Naive thymus-derived CD4-positive, alpha-beta T cell (primary cell): ENCODE measurements around the gene IHH. TPM values are rescaled to one million over a fixed set of nuclear protein-coding genes. Genes with fewer than 3 reads are reported as not detected.

ENCODE experiments used
- ATAC-seq: fragments of 150-1000 bp; cut with Tn5 transposase; 2 replicates; pipeline ENCODE4 v1.10.0; 2021; ENCODE audit warnings: mild to moderate bottlenecking, moderate library complexity
- CTCF ChIA-PET: fragments of 350-600 bp; sonication (Branson Sonifier 250); formaldehyde crosslinking; loops from one replicate; lab custom pipeline; 2021; ENCODE audit warnings: antibody characterized with exemption; lab: Charles Lee
- POLR2A ChIA-PET: fragments of 350-600 bp; sonication (Branson Sonifier 250); formaldehyde crosslinking; loops from one replicate; lab custom pipeline; 2021; ENCODE audit warnings: antibody characterized with exemption, inconsistent platforms; lab: Charles Lee
- DNase-seq, 9 donors: peaks; one replicate each; pipeline versions ENCODE4 v3.0.0 to v3.0.0-alpha.2; 2020 to 2022; ENCODE audit warnings: mixed read lengths in 1 of 9
- H3K27ac ChIP-seq: one replicate; pipeline ENCODE4 v1.7.0; 2013; ENCODE audit warnings: mild to moderate bottlenecking, low read depth, low read length, moderate library complexity
- H3K27me3 ChIP-seq, 2 donors: one replicate each; pipeline ENCODE4 v1.7.0; 2013; ENCODE audit warnings: low read length in 2 of 2, mild to moderate bottlenecking in 2 of 2, moderate library complexity in 2 of 2; ENCODE audit not compliant: control insufficient read depth in 2 of 2, insufficient read depth in 2 of 2
- H3K36me3 ChIP-seq, 3 experiments: 1 replicate in 2 of 3; 2 replicates in 1 of 3; pipeline ENCODE4 v1.7.0; 2013; ENCODE audit warnings: low read length in 3 of 3, mild to moderate bottlenecking in 3 of 3, moderate library complexity in 1 of 3; ENCODE audit not compliant: insufficient read depth in 3 of 3, control insufficient read depth in 2 of 3
- H3K4me1 ChIP-seq, 2 donors: one replicate each; pipeline ENCODE4 v1.7.0; 2013; ENCODE audit warnings: low read length in 2 of 2, mild to moderate bottlenecking in 2 of 2, moderate library complexity in 1 of 2; ENCODE audit not compliant: control insufficient read depth in 2 of 2, insufficient read depth in 2 of 2
- H3K4me3 ChIP-seq: 2 replicates; pipeline ENCODE4 v1.7.0; 2013; ENCODE audit warnings: mild to moderate bottlenecking, low read length
- H3K9me3 ChIP-seq, 3 experiments: 1 replicate in 2 of 3; 2 replicates in 1 of 3; pipeline ENCODE4 v1.7.0; 2013; ENCODE audit warnings: low read length in 3 of 3; ENCODE audit not compliant: control insufficient read depth in 2 of 3
- H3K27ac Mint-ChIP-seq, 9 donors: one replicate each; pipeline ENCODE4 v1.8.0; 2020 to 2022; ENCODE audit warnings: mixed read lengths in 9 of 9, mild to moderate bottlenecking in 8 of 9, moderate library complexity in 5 of 9, inconsistent platforms in 2 of 9
- H3K27me3 Mint-ChIP-seq, 5 donors: one replicate each; pipeline ENCODE4 v1.8.0; 2021 to 2022; ENCODE audit warnings: mixed read lengths in 5 of 5, mild to moderate bottlenecking in 1 of 5
- H3K36me3 Mint-ChIP-seq, 5 donors: one replicate each; pipeline ENCODE4 v1.8.0; 2020 to 2022; ENCODE audit warnings: mixed read lengths in 5 of 5, mild to moderate bottlenecking in 3 of 5, inconsistent platforms in 1 of 5
- H3K4me1 Mint-ChIP-seq, 7 donors: one replicate each; pipeline ENCODE4 v1.8.0; 2020 to 2022; ENCODE audit warnings: mixed read lengths in 7 of 7, mild to moderate bottlenecking in 3 of 7, inconsistent platforms in 1 of 7
- H3K4me3 Mint-ChIP-seq, 10 donors: one replicate each; pipeline ENCODE4 v1.8.0; 2020 to 2022; ENCODE audit warnings: mild to moderate bottlenecking in 10 of 10, mixed read lengths in 10 of 10, moderate library complexity in 6 of 10, inconsistent platforms in 2 of 10
- H3K9me3 Mint-ChIP-seq, 11 donors: one replicate each; pipeline ENCODE4 v1.8.0; 2020 to 2022; ENCODE audit warnings: mixed read lengths in 11 of 11, mild to moderate bottlenecking in 4 of 11, inconsistent platforms in 1 of 11, moderate library complexity in 1 of 11
- intact Hi-C, 2 donors: fragments of 100-400 bp; cut with micrococcal nuclease; formaldehyde crosslinking; loops; one replicate each; pipeline ENCODE4 v1.15.1; 2023
- polyA plus RNA-seq, 2 donors: library from polyadenylated mRNA; unstranded; fragments of 300-500 nt; fragmentation: Illumina TruSeq; gene quantifications; one replicate each; pipeline ENCODE4 v1.2.3, GENCODE V29; 2021
- total RNA-seq, 6 experiments: library from RNA in 5 of 6; stranded (reverse) in 5 of 6; gene quantifications; 1 replicate in 5 of 6; 2 replicates in 1 of 6; pipeline ENCODE4 v1.2.3 and lab custom pipeline; 2021 to 2026

IHH gene
- total and polyA plus RNA-seq, 7 experiments from 2014 or later = 0.17 to 0.24 TPM; not detected in 5

- H3K36me3 ChIP-seq = peaks cover 0 to 13% (median under 1%) of the 10 kb centered on the region in 3 experiments
- H3K27ac Mint-ChIP-seq = no peak overlapping the region
- H3K27me3 ChIP-seq = no peaks in the 10 kb centered on the region
- intact Hi-C loops = no loop called here
- ATAC-seq (no peak), DNase-seq (no peak)
- no peaks in the 10 kb centered on the region for H3K4me1 ChIP-seq
- no peaks in the 10 kb centered on the region for H3K27me3 Mint-ChIP-seq
- H3K9me3 Mint-ChIP-seq = no peaks in the 10 kb centered on the region
- no peak overlapping the region for H3K4me3 Mint-ChIP-seq
- peaks cover 0 to 20% (median 4%) of the 10 kb centered on the region in 5 donors for H3K36me3 Mint-ChIP-seq
- no peaks in the 10 kb centered on the region for H3K9me3 ChIP-seq
- no peak overlapping the region for H3K27ac ChIP-seq
- ChIA-PET CTCF (no interaction called here), POLR2A (no interaction called here)
- no peak overlapping the region for H3K4me3 ChIP-seq
- H3K4me1 Mint-ChIP-seq = peaks cover 0 to 3% (median 0%) of the 10 kb centered on the region in 7 donors
Measured at GRCh38 chr2:219095406-219095935, 34.8 kb upstream of the IHH start.

DNA sequence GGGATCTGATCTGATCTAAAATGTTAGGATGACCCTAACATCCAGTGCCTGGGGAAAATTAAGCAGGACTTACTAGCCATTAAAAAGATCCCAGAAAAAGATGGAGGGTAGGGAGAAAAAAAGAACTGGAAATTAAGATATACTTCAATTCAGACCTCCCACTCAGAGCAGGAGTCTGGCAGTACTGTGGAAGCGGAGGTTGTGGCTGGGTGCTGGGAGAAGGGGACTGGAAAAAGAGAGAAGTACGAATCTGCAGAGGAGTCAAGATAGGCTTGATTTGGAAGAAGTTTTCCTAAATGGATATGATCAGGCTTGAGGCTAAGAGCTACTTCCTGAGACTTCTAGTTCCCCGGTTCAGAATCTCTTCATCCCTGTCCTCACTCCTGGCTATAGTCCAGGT is 33.5 kb upstream of the IHH start:
- POLR2A ChIA-PET = no interaction called here
- peaks cover 0 to 24% (median 6%) of the 10 kb centered on the region in 5 donors for H3K36me3 Mint-ChIP-seq
- Histone ChIP-seq H3K9me3 (no peaks in the 10 kb centered on the region), H3K4me1 (no peaks in the 10 kb centered on the region), H3K27me3 (no peaks in the 10 kb centered on the region), H3K4me3 (no peak overlapping the region), H3K27ac (no peak overlapping the region), H3K36me3 (peaks cover 0 to 13% (median 5%) of the 10 kb centered on the region in 3 experiments)
- no peak for DNase-seq
- intact Hi-C loops = no loop called here
- H3K27ac Mint-ChIP-seq = no peak overlapping the region
- no peak for ATAC-seq
- no peaks in the 10 kb centered on the region for H3K9me3 Mint-ChIP-seq
- CTCF ChIA-PET = no interaction called here
- H3K27me3 Mint-ChIP-seq = no peaks in the 10 kb centered on the region
- H3K4me1 Mint-ChIP-seq = peaks cover 0 to 3% (median 0%) of the 10 kb centered on the region in 7 donors
- no peak overlapping the region for H3K4me3 Mint-ChIP-seq

DNA sequence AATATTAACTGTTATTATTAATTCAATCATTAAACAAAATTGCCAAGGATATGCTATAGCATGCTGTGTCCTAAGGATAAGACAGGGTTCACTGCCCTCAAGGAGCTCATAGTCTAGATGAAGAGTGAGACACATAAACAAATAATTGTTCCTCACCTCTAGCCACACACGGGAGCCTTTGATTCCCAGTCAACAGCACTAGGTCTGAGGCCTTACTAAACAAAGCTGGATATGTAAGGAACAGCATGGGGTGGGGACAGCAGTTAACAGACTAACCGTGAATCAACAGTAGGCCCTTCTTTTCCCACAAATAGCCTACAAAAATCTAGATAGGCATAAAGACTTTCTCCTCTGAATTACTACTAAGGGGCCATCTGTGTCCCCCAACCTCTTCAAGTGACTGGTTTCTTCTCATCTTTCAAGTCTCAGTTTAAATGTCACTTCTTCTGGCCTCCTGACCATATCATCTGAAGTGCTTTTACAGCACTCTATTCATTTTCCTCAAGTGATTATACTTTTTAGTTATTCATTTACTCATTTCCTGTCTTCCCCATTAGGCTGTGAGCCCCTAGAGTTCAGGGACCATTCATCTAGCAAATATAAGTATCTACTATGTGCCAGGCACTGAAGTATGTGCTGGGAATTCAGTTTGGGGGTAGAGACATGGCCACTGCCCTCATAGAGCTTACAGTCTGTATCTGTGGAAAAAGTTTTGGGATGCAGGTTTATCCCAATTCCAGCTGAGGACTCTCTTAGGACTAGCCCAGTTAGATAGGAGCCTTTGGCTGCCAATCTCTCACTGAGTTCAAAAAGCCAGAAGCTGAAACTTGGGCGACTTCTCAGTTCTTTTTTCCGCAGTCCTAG is 29.9 kb upstream of the IHH start:
- Histone ChIP-seq H3K27me3 (no peaks in the 10 kb centered on the region), H3K36me3 (peaks cover 0 to 13% (median 5%) of the 10 kb centered on the region in 3 experiments), H3K27ac (no peak overlapping the region), H3K4me3 (no peak overlapping the region), H3K9me3 (no peaks in the 10 kb centered on the region), H3K4me1 (no peaks in the 10 kb centered on the region)
- H3K4me1 Mint-ChIP-seq = peaks cover under 1 to 16% (median 4%) of the 10 kb centered on the region in 7 donors
- intact Hi-C loops = no loop called here
- no peak for ATAC-seq
- H3K36me3 Mint-ChIP-seq = peaks cover 0 to 35% (median 12%) of the 10 kb centered on the region in 5 donors
- ChIA-PET CTCF (interaction anchor here (0.6 kb wide), 1 partner anchor 607 kb away, joined by 3 read pairs; no protein-coding TSS in a partner anchor), POLR2A (interaction anchor here (0.6 kb wide), 1 partner anchor 60 kb away, joined by 4 read pairs; no protein-coding TSS in a partner anchor)
- H3K9me3 Mint-ChIP-seq = no peaks in the 10 kb centered on the region
- H3K27ac Mint-ChIP-seq = no peak overlapping the region
- no peak for DNase-seq
- H3K4me3 Mint-ChIP-seq = no peak overlapping the region
- H3K27me3 Mint-ChIP-seq = no peaks in the 10 kb centered on the region

GRCh38 chr2:219089330-219089729 is 28.6 kb upstream of the IHH start:
- Mint-ChIP-seq H3K9me3 (no peaks in the 10 kb centered on the region), H3K27me3 (no peaks in the 10 kb centered on the region), H3K4me3 (no peak overlapping the region), H3K36me3 (peaks cover 0 to 35% (median 12%) of the 10 kb centered on the region in 5 donors), H3K4me1 (peaks cover 9 to 18% (median 11%) of the 10 kb centered on the region in 7 donors), H3K27ac (no peak overlapping the region)
- no peaks in the 10 kb centered on the region for H3K27me3 ChIP-seq
- H3K4me1 ChIP-seq = no peaks in the 10 kb centered on the region
- DNase-seq (no peak), ATAC-seq (no peak)
- H3K36me3 ChIP-seq = peaks cover 0 to 6% (median 5%) of the 10 kb centered on the region in 3 experiments
- intact Hi-C loops = no loop called here
- no peak overlapping the region for H3K27ac ChIP-seq
- no peaks in the 10 kb centered on the region for H3K9me3 ChIP-seq
- CTCF ChIA-PET = no interaction called here
- POLR2A ChIA-PET = no interaction called here
- no peak overlapping the region for H3K4me3 ChIP-seq

- Mint-ChIP-seq H3K4me3 (no peak overlapping the region), H3K36me3 (peaks cover 0 to 25% (median 11%) of the 10 kb centered on the region in 5 donors), H3K27ac (no peak overlapping the region), H3K9me3 (no peaks in the 10 kb centered on the region), H3K27me3 (no peaks in the 10 kb centered on the region), H3K4me1 (peaks cover 9 to 18% (median 11%) of the 10 kb centered on the region in 7 donors)
- CTCF ChIA-PET = no interaction called here
- Histone ChIP-seq H3K4me1 (no peaks in the 10 kb centered on the region), H3K27me3 (no peaks in the 10 kb centered on the region), H3K27ac (no peak overlapping the region), H3K4me3 (no peak overlapping the region), H3K36me3 (peaks cover 0 to 5% (median 0%) of the 10 kb centered on the region in 3 experiments), H3K9me3 (no peaks in the 10 kb centered on the region)
- POLR2A ChIA-PET = no interaction called here
- ATAC-seq = no peak
- no peak for DNase-seq
- intact Hi-C loops = no loop called here
Measured at GRCh38 chr2:219087848-219088247, 27.1 kb upstream of the IHH start.

- Mint-ChIP-seq H3K27me3 (no peaks in the 10 kb centered on the region), H3K9me3 (no peaks in the 10 kb centered on the region), H3K27ac (no peak overlapping the region), H3K4me3 (no peak overlapping the region), H3K4me1 (peaks cover 9 to 18% (median 11%) of the 10 kb centered on the region in 7 donors), H3K36me3 (peaks cover 0 to 24% (median 13%) of the 10 kb centered on the region in 5 donors)
- peaks cover 0 to 5% (median 0%) of the 10 kb centered on the region in 3 experiments for H3K36me3 ChIP-seq
- H3K27ac ChIP-seq = no peak overlapping the region
- DNase-seq = no peak
- H3K9me3 ChIP-seq = no peaks in the 10 kb centered on the region
- H3K27me3 ChIP-seq = no peaks in the 10 kb centered on the region
- ChIA-PET POLR2A (interaction anchor here (0.6 kb wide), 1 partner anchor 22 kb away, joined by 4 read pairs; no protein-coding TSS in a partner anchor), CTCF (no interaction called here)
- no peak for ATAC-seq
- H3K4me3 ChIP-seq = no peak overlapping the region
- H3K4me1 ChIP-seq = no peaks in the 10 kb centered on the region
- intact Hi-C loops = no loop called here
Measured at GRCh38 chr2:219087361-219087760, 26.6 kb upstream of the IHH start.
